ENCODE data around the gene CARD9. TPM values are rescaled to one million over a fixed set of nuclear protein-coding genes. Genes with fewer than 3 reads are reported as not detected.

Gene CARD9
- total and polyA plus RNA-seq, 11 donors = 0.30 to 7.1 (median 0.77) TPM

DNA sequence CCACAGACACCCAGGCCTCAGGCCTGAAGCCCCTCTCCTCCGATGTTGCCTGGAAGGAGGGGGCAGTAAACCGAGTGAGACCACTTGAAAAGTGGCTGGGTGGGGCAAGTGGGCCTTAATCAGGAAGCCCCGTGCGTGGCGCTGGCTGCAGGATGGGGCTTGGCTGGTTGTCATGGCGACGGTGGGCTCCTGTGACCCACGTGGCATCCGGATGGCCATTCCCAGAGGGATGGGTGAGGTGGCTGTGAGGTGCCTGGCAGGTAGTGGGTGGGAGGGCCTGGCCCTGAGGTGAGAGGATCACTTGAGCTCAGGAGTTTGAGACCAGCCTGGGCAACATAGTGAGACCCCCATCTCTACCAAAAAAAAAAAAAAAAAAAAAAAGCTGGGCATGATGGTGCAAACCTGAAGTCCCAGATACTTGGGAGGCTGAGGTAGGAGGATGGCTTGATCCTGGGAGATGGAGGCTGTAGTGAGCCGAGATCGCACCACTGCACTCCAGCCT is 40.9 kb downstream of the CARD9 start:
- no peak overlapping the region for H3K27ac ChIP-seq
- DNase-seq (peak in 1 of 5 donors; percentile 37), ATAC-seq (no peak)
- 82 to 85% (median 84%) methylated on average over 11 of the region's 11 CpGs for WGBS, 4 donors
- no peaks in the 10 kb centered on the region for H3K9me3 ChIP-seq
- H3K36me3 ChIP-seq = peaks cover 0 to 24% (median 4%) of the 10 kb centered on the region in 9 donors
- TF ChIP-seq, protein P1, sequence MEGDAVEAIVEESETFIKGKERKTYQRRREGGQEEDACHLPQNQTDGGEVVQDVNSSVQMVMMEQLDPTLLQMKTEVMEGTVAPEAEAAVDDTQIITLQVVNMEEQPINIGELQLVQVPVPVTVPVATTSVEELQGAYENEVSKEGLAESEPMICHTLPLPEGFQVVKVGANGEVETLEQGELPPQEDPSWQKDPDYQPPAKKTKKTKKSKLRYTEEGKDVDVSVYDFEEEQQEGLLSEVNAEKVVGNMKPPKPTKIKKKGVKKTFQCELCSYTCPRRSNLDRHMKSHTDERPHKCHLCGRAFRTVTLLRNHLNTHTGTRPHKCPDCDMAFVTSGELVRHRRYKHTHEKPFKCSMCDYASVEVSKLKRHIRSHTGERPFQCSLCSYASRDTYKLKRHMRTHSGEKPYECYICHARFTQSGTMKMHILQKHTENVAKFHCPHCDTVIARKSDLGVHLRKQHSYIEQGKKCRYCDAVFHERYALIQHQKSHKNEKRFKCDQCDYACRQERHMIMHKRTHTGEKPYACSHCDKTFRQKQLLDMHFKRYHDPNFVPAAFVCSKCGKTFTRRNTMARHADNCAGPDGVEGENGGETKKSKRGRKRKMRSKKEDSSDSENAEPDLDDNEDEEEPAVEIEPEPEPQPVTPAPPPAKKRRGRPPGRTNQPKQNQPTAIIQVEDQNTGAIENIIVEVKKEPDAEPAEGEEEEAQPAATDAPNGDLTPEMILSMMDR (IDR thresholded peaks at IDR 0.05) = no peak
- TF ChIP-seq POLR2A (IDR thresholded peaks at IDR 0.05) = no peak
- H3K27me3 ChIP-seq = no peaks in the 10 kb centered on the region
- H3K4me3 ChIP-seq = no peak overlapping the region
- intact Hi-C loops (cut with DNase I) = loop anchor here in 1 of 10 donors (10.0 kb wide), 1 partner anchor 72 kb away; the partner anchor contains the start of gene SNAPC4
- H3K4me1 ChIP-seq = peaks cover 5 to 33% (median 17%) of the 10 kb centered on the region in 12 donors

DNA sequence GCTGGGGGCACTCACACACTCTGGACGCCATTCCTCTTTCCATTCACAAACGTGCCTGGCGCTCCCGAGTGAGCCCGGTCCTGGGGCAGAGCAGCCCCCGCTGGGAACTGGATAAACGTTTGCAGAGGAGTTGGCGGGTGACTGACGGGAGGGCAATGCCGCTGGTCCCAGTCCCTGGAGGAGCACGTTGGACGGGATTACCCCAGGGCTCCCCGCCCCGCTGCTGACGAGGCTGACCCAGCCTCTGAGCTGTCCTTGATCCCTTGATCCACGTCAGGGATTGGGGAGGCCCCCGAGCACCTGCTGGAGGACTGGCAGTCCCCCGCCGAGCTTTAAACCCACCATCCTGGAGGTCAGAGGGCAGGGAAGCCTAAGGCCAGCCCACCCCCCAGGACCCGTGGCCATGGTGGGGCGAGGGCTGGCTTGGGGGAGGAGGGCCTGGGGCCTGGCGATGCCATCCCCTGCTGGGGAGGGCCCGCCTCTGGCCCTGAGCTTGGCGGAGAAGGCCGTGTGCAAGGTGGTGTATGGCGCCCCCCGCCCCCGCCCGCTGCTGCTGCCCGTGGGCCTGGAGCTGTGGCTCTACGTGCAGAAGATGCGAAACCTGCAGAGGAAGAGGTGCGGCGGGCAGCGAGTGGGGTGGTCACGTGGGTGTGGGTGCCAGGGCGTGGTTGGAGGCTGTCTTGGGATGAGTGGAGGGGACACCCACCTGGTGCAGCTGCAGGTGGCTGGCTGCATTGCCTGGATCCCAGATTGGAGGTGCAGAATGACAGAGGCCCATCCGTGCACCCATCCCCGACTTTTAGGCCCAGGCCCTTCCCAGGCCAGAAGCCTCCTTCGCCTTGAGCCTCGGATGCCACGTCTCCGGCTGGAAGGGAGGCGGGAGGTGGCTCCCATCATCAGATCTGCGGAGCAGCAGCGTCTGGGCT is 41.6 kb downstream of the CARD9 start:
- Histone ChIP-seq H3K27ac (no peak overlapping the region), H3K4me3 (no peak overlapping the region), H3K36me3 (peaks cover 0 to 17% (median 0%) of the 10 kb centered on the region in 9 donors), H3K27me3 (no peaks in the 10 kb centered on the region), H3K9me3 (no peaks in the 10 kb centered on the region), H3K4me1 (peaks cover 5 to 38% (median 20%) of the 10 kb centered on the region in 12 donors)
- no peak for ATAC-seq
- intact Hi-C loops (cut with DNase I) = loop anchor here in 1 of 10 donors (10.0 kb wide), 1 partner anchor 73 kb away; the partner anchor contains the start of gene SNAPC4
- DNase-seq = peak in 1 of 5 donors; percentile 55
- TF ChIP-seq, protein P1 (IDR thresholded peaks at IDR 0.05) = no peak
- TF ChIP-seq POLR2A (IDR thresholded peaks at IDR 0.05) = no peak
- WGBS, 4 donors = 86 to 90% (median 90%) methylated on average over 27 to 46 of the region's 46 CpGs

DNA sequence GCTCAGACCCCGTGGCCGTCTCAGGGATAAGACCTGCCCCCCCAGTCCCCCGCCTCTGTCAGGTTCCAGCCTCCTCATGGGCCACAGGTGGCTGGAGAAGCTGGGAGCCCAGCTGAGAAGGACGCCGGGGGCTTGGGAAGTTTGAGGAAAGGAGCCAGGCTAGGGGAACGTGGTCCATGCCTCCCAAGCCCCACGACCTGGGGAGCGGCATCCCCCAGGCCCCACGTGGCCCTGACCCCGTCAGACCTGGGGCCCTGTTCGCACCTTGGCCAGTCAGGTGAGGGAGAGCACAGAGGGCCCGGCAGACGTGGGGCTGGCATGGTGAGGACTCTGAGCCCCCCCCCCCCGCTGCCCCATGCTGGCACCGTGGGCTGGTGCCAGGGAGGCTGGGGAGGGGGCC is 42.4 kb downstream of the CARD9 start:
- intact Hi-C loops (cut with DNase I) = loop anchor here in 1 of 10 donors (10.0 kb wide), 1 partner anchor 74 kb away; the partner anchor contains the start of gene SNAPC4
- no peak for ATAC-seq
- H3K9me3 ChIP-seq = no peaks in the 10 kb centered on the region
- peaks cover 5 to 46% (median 26%) of the 10 kb centered on the region in 12 donors for H3K4me1 ChIP-seq
- no peak overlapping the region for H3K4me3 ChIP-seq
- DNase-seq = peak in 1 of 5 donors; percentile 60
- 81 to 92% (median 90%) methylated on average over 7 to 15 of the region's 15 CpGs for WGBS, 4 donors
- TF ChIP-seq POLR2A (IDR thresholded peaks at IDR 0.05) = no peak
- TF ChIP-seq, protein P1 (IDR thresholded peaks at IDR 0.05) = no peak
- no peaks in the 10 kb centered on the region for H3K27me3 ChIP-seq
- H3K27ac ChIP-seq = no peak overlapping the region
- peaks cover 0 to 10% (median 0%) of the 10 kb centered on the region in 9 donors for H3K36me3 ChIP-seq

All from heart left ventricle (tissue), 16 donors.